Cardiac fibroblast (primary cell): Measurements from ENCODE around the gene EMID1.

Experiments used
- DNase-seq, 2 donors: peaks; one replicate each; pipeline versions ENCODE4 v3.0.0 to v3.0.0-alpha.2; 2010; ENCODE audit warnings: low read depth in 2 of 2
- H3K4me3 ChIP-seq, 2 donors: replicated peaks in 1 of 2; 1 replicate in 1 of 2; 2 replicates in 1 of 2; pipeline ENCODE4 v1.5.1; 2011; ENCODE audit warnings: low read depth in 2 of 2, low read length in 2 of 2, mild to moderate bottlenecking in 2 of 2, moderate library complexity in 1 of 2
- CTCF ChIP-seq: IDR thresholded peaks from one replicate; pipeline ENCODE4 v1.5.1; 2011; ENCODE audit warnings: low read depth, mild to moderate bottlenecking, low read length, inconsistent platforms

EMID1 gene

GRCh38 chr22:29199702-29200400, 5.8 kb upstream of the EMID1 start:
- no peak overlapping the region for H3K4me3 ChIP-seq
- TF ChIP-seq CTCF, result no peak
- DNase-seq, result no peak

GRCh38 chr22:29200901-29201300, 4.8 kb upstream of the EMID1 start:
- DNase-seq, result no peak
- H3K4me3 ChIP-seq, result no peak overlapping the region
- TF ChIP-seq CTCF, result no peak

- no peak overlapping the region for H3K4me3 ChIP-seq
- DNase-seq, result no peak
- no peak for TF ChIP-seq CTCF
These were observed 3.9 kb upstream of the EMID1 start for GRCh38 chr22:29201782-29202181.

GRCh38 chr22:29202212-29203192, 3.2 kb upstream of the EMID1 start:
- peak; percentile 68 to 69 for DNase-seq
- peak; percentile 44 for TF ChIP-seq CTCF
- no peak overlapping the region for H3K4me3 ChIP-seq

- no peak for TF ChIP-seq CTCF
- no peak overlapping the region for H3K4me3 ChIP-seq
- no peak for DNase-seq
These were observed 1.9 kb upstream of the EMID1 start for GRCh38 chr22:29203488-29204454.
